Measurements from ENCODE around the gene SOS1. TPM values are rescaled to one million over a fixed set of nuclear protein-coding genes. Genes with fewer than 3 reads are reported as not detected.

The SOS1 gene
- total RNA-seq, 1 donor from 2014 or later, result 28.5 TPM

DNA sequence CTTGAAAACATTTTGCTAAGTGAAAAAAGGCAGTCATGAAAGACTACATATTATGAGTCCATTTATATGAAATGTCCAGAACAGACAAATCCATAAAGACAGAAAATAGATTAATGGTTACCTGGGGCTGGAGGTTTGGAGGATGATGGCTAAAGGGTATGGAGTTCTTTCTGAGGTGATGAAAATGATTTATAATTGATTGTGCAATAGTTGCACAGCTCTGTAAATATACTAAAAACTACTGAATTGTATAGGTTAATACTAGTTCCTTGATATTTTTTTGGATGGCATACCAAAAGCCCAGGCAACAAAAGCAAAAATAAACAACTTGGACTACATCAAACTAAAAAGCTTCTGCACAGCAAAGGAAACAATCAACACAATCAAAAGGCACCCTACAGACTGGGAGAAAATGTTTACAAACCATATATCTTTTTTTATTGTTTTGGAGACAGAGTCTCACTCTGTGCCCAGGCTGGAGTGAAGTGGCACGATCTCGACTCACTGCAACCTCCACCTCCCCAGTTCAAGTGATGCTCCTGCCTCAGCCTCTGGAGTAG lies 21.5 kb downstream of the SOS1 start:
- Histone ChIP-seq H3K36me3 (no peaks in the 10 kb centered on the region), H3F3A (ENCODE audit: low read depth) (no peaks in the 10 kb centered on the region), H4K20me1 (ENCODE audit: low read depth) (peaks cover 21% of the 10 kb centered on the region), H3K27me3 (no peaks in the 10 kb centered on the region), H2AFZ (replicated peaks) (no peak overlapping the region), H3K79me2 (ENCODE audit: low read depth) (peaks cover 100% of the 10 kb centered on the region), H3K4me2 (no peak overlapping the region), H3K27ac (no peak overlapping the region), H3K9ac (no peak overlapping the region), H3K4me1 (no peaks in the 10 kb centered on the region), H3K9me3 (ENCODE audit: low read depth) (no peaks in the 10 kb centered on the region), H3K4me3 (no peak overlapping the region)
- Mint-ChIP-seq H3K4me1 (no peaks in the 10 kb centered on the region), H3K9me3 (peaks cover 6% of the 10 kb centered on the region), H3K36me3 (peaks cover 29% of the 10 kb centered on the region), H3K27ac (no peak overlapping the region), H3K27me3 (ENCODE audit: insufficient read depth, low read depth) (no peaks in the 10 kb centered on the region), H3K4me3 (no peak overlapping the region)
- no peak for DNase-seq (ENCODE audit: low spot score)
- TF ChIP-seq EZH2phosphoT487 (IDR thresholded peaks at IDR 0.05) (no peak), EZH2 (IDR thresholded peaks at IDR 0.05) (no peak)
- TF ChIP-seq, protein P1, sequence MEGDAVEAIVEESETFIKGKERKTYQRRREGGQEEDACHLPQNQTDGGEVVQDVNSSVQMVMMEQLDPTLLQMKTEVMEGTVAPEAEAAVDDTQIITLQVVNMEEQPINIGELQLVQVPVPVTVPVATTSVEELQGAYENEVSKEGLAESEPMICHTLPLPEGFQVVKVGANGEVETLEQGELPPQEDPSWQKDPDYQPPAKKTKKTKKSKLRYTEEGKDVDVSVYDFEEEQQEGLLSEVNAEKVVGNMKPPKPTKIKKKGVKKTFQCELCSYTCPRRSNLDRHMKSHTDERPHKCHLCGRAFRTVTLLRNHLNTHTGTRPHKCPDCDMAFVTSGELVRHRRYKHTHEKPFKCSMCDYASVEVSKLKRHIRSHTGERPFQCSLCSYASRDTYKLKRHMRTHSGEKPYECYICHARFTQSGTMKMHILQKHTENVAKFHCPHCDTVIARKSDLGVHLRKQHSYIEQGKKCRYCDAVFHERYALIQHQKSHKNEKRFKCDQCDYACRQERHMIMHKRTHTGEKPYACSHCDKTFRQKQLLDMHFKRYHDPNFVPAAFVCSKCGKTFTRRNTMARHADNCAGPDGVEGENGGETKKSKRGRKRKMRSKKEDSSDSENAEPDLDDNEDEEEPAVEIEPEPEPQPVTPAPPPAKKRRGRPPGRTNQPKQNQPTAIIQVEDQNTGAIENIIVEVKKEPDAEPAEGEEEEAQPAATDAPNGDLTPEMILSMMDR (IDR thresholded peaks at IDR 0.05), result no peak

DNA sequence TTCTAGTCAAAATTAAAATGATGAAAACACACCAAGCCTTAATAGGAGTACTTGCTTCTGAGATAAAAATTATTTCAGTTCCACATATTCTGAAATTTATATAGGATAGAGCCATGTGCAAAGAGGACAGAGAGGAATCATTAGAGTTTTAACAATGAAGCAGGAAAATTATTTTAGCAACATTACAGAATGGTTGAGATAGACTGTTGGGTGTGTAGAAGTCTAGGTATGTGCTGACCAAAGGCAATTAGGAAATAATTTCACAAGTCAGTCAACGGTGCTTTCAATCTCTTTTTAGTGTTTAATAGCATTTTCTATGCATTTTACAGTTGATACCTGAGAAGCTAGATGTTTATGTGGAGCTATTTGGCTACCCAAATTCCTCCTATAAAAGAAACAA lies 25.2 kb downstream of the SOS1 start:
- H3K36me3 ChIP-seq, result no peaks in the 10 kb centered on the region
- Mint-ChIP-seq H3K27me3 (ENCODE audit: insufficient read depth, low read depth) (no peaks in the 10 kb centered on the region), H3K4me1 (no peaks in the 10 kb centered on the region), H3K9me3 (peaks cover 3% of the 10 kb centered on the region), H3K4me3 (no peak overlapping the region), H3K36me3 (peaks cover 30% of the 10 kb centered on the region), H3K27ac (no peak overlapping the region)
- no peaks in the 10 kb centered on the region for H3K27me3 ChIP-seq
- H3K4me2 ChIP-seq, result no peak overlapping the region
- peaks cover 100% of the 10 kb centered on the region for H3K79me2 ChIP-seq (ENCODE audit: low read depth)
- TF ChIP-seq EZH2phosphoT487 (IDR thresholded peaks at IDR 0.05) (no peak), EZH2 (IDR thresholded peaks at IDR 0.05) (no peak)
- TF ChIP-seq, protein P1 (IDR thresholded peaks at IDR 0.05), result no peak
- no peak overlapping the region for H2AFZ ChIP-seq (replicated peaks)
- peaks cover 14% of the 10 kb centered on the region for H3K4me1 ChIP-seq
- peaks cover 30% of the 10 kb centered on the region for H4K20me1 ChIP-seq (ENCODE audit: low read depth)
- H3F3A ChIP-seq (ENCODE audit: low read depth), result no peaks in the 10 kb centered on the region
- H3K9ac ChIP-seq, result no peak overlapping the region
- no peak overlapping the region for H3K27ac ChIP-seq
- H3K9me3 ChIP-seq (ENCODE audit: low read depth), result no peaks in the 10 kb centered on the region
- H3K4me3 ChIP-seq, result no peak overlapping the region
- no peak for DNase-seq (ENCODE audit: low spot score)

DNA sequence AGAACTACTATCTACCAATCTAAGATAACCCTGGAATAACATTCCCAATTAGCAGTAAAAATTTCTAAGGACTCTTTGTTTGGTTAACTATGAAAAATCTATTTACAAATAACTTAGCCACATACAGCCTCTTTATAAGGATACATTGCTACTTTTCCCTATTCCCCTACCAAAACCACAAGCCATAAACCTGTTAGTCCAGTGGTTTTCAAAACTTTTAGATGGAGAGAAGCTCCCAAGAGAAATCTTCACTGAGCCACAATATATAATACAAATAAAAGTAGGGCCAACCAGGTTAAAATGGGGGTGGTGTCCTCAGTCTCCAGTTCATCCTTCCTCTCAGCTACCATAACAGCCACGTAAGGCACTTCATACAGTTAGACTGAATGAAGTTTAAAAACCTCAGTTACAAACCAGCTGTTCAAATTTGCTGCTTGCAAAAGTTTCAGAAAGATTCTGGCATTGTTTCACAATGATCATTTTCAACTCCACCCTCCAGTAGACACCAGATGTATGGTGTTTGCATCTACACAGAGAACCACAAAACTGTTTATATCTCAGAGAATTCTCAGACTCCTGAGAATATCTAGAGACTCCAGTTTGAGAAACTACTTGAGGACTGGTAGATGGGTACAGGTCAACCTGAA lies 26.0 kb downstream of the SOS1 start:
- Histone ChIP-seq H3K27ac (no peak overlapping the region), H3K36me3 (no peaks in the 10 kb centered on the region), H3K9me3 (ENCODE audit: low read depth) (no peaks in the 10 kb centered on the region), H4K20me1 (ENCODE audit: low read depth) (peaks cover 24% of the 10 kb centered on the region), H3K4me2 (no peak overlapping the region), H3F3A (ENCODE audit: low read depth) (no peaks in the 10 kb centered on the region), H3K79me2 (ENCODE audit: low read depth) (peaks cover 100% of the 10 kb centered on the region), H3K27me3 (no peaks in the 10 kb centered on the region), H3K4me3 (no peak overlapping the region), H2AFZ (replicated peaks) (no peak overlapping the region), H3K4me1 (peaks cover 14% of the 10 kb centered on the region), H3K9ac (no peak overlapping the region)
- H3K4me3 Mint-ChIP-seq, result no peak overlapping the region
- H3K27ac Mint-ChIP-seq, result no peak overlapping the region
- H3K36me3 Mint-ChIP-seq, result peaks cover 27% of the 10 kb centered on the region
- H3K9me3 Mint-ChIP-seq, result peaks cover 3% of the 10 kb centered on the region
- TF ChIP-seq, protein P1 (IDR thresholded peaks at IDR 0.05), result no peak
- no peak for TF ChIP-seq EZH2 (IDR thresholded peaks at IDR 0.05)
- TF ChIP-seq EZH2phosphoT487 (IDR thresholded peaks at IDR 0.05), result no peak
- no peaks in the 10 kb centered on the region for H3K4me1 Mint-ChIP-seq
- no peak for DNase-seq (ENCODE audit: low spot score)
- H3K27me3 Mint-ChIP-seq (ENCODE audit: insufficient read depth, low read depth), result no peaks in the 10 kb centered on the region

Data from neural progenitor cell (in vitro differentiated cells).